ENCODE measurements around the gene NIN. TPM values are rescaled to one million over a fixed set of nuclear protein-coding genes. Genes with fewer than 3 reads are reported as not detected.

The NIN gene
- total RNA-seq, 1 donor from 2014 or later = 104 TPM

DNA sequence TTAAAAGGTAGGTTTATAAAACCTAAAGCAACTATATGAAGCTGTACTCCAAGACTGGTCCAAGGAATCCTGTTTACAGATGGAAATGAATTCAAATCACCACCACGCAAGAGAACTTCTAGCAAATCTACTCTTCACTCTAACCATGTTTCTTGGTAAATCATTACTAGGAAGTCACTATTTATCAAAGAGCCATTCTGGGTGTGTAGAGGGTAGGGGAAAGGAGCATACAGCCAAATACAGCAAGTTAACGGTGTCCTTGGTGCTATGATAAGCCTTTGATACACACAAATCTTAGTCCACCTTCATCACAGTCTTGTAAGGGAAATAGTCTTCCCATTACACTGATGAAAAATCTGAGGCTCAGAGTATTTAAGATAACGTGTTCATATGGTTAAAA is 16.8 kb downstream of the NIN start:
- no peak for DNase-seq
- H3K9me3 Mint-ChIP-seq (ENCODE audit: unreplicated experiment) = peaks cover 12% of the 10 kb centered on the region
- TF ChIP-seq, protein P1, sequence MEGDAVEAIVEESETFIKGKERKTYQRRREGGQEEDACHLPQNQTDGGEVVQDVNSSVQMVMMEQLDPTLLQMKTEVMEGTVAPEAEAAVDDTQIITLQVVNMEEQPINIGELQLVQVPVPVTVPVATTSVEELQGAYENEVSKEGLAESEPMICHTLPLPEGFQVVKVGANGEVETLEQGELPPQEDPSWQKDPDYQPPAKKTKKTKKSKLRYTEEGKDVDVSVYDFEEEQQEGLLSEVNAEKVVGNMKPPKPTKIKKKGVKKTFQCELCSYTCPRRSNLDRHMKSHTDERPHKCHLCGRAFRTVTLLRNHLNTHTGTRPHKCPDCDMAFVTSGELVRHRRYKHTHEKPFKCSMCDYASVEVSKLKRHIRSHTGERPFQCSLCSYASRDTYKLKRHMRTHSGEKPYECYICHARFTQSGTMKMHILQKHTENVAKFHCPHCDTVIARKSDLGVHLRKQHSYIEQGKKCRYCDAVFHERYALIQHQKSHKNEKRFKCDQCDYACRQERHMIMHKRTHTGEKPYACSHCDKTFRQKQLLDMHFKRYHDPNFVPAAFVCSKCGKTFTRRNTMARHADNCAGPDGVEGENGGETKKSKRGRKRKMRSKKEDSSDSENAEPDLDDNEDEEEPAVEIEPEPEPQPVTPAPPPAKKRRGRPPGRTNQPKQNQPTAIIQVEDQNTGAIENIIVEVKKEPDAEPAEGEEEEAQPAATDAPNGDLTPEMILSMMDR (IDR thresholded peaks at IDR 0.05; ENCODE audit: partially characterized antibody, unreplicated experiment) = no peak

DNA sequence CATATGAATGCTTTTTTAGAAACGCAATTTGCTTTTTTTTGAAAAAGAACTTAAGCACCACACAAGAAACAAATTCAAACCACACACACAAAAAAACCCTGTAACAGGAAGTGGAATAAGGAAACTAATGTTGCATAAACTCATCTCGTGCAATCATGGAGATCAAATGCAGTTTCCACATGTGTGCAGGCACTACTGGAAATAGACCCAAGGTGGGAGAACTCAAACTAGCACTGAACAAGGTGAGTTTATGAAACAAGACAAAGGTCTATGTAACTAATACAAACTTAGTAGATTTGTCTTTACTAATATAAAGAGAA is 17.5 kb downstream of the NIN start:
- Mint-ChIP-seq H3K27ac (ENCODE audit: unreplicated experiment) (peak overlapping the region; percentile 43), H3K4me1 (ENCODE audit: low read depth, unreplicated experiment) (peaks cover 15% of the 10 kb centered on the region), H3K4me3 (ENCODE audit: unreplicated experiment) (no peak overlapping the region), H3K9me3 (ENCODE audit: unreplicated experiment) (peaks cover 12% of the 10 kb centered on the region), H3K36me3 (ENCODE audit: unreplicated experiment) (peaks cover 14% of the 10 kb centered on the region), H3K27me3 (ENCODE audit: unreplicated experiment) (no peaks in the 10 kb centered on the region)
- DNase-seq = no peak
- TF ChIP-seq, protein P1 (IDR thresholded peaks at IDR 0.05; ENCODE audit: partially characterized antibody, unreplicated experiment) = no peak

More for the DNA sequence above, 16.8 kb downstream of the NIN start:
- Mint-ChIP-seq H3K27me3 (ENCODE audit: unreplicated experiment) (no peaks in the 10 kb centered on the region), H3K36me3 (ENCODE audit: unreplicated experiment) (peaks cover 14% of the 10 kb centered on the region), H3K4me1 (ENCODE audit: low read depth, unreplicated experiment) (peaks cover 18% of the 10 kb centered on the region), H3K4me3 (ENCODE audit: unreplicated experiment) (no peak overlapping the region), H3K27ac (ENCODE audit: unreplicated experiment) (peak overlapping the region; percentile 18)

DNA sequence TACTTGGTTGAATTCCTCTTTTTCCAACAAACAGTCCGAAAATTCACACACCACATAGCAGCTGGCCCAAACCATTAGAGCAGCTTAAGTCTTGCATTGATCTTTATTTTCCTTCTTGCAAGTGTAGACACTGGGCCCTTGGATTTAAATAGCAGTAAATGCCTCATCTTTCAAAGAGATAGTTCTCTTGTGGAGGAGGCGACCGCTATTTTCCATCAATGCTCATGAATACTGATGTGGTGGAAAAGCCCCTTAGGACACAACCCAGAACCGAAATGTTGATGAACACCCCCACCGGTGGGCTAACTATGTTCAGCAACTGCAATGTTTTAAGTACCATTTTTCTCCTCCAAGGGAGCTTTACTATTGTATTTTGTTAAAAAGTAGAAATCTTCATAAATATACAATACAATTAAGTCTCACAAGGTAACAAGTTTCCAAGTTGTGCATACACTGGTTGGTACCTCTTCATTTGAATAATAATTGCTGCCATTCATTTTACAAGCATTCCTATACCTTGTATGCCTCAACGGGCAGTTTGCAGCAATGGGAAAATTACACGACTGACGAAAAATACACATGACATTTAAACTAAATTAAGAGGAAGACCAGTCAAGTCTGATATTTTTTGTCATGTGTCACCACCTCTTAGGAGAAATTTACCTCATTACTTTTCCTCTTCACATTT is 18.0 kb downstream of the NIN start:
- DNase-seq = no peak
- peak overlapping the region; percentile 43 for H3K27ac Mint-ChIP-seq (ENCODE audit: unreplicated experiment)
- no peaks in the 10 kb centered on the region for H3K27me3 Mint-ChIP-seq (ENCODE audit: unreplicated experiment)
- TF ChIP-seq, protein P1 (IDR thresholded peaks at IDR 0.05; ENCODE audit: partially characterized antibody, unreplicated experiment) = no peak
- H3K4me3 Mint-ChIP-seq (ENCODE audit: unreplicated experiment) = peak overlapping the region; percentile 20
- peaks cover 12% of the 10 kb centered on the region for H3K9me3 Mint-ChIP-seq (ENCODE audit: unreplicated experiment)
- peaks cover 14% of the 10 kb centered on the region for H3K36me3 Mint-ChIP-seq (ENCODE audit: unreplicated experiment)
- H3K4me1 Mint-ChIP-seq (ENCODE audit: low read depth, unreplicated experiment) = peaks cover 17% of the 10 kb centered on the region

DNA sequence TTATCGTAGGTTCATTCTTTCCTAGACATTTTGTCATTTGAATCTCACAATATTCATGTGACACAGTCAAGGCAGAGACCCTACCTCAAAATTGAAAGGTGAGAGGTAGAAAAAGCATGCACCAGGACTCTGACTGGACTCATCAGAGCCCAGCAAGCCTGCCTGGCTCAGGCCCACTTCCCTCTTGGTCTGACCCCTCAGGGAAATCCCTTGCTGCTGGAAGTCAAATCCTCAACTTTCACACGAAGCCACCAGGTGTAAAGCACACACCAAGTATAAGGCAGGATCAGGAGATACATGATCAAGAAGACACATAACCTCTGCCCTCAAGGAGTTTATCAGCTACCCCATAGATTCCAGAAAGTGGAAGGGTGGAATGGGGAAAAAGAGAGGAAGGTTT is 18.8 kb downstream of the NIN start:
- Mint-ChIP-seq H3K36me3 (ENCODE audit: unreplicated experiment) (peaks cover 14% of the 10 kb centered on the region), H3K27ac (ENCODE audit: unreplicated experiment) (no peak overlapping the region), H3K27me3 (ENCODE audit: unreplicated experiment) (no peaks in the 10 kb centered on the region), H3K9me3 (ENCODE audit: unreplicated experiment) (peaks cover 14% of the 10 kb centered on the region), H3K4me1 (ENCODE audit: low read depth, unreplicated experiment) (peaks cover 23% of the 10 kb centered on the region), H3K4me3 (ENCODE audit: unreplicated experiment) (peak overlapping the region; percentile 20)
- TF ChIP-seq, protein P1 (IDR thresholded peaks at IDR 0.05; ENCODE audit: partially characterized antibody, unreplicated experiment) = no peak
- no peak for DNase-seq

DNA sequence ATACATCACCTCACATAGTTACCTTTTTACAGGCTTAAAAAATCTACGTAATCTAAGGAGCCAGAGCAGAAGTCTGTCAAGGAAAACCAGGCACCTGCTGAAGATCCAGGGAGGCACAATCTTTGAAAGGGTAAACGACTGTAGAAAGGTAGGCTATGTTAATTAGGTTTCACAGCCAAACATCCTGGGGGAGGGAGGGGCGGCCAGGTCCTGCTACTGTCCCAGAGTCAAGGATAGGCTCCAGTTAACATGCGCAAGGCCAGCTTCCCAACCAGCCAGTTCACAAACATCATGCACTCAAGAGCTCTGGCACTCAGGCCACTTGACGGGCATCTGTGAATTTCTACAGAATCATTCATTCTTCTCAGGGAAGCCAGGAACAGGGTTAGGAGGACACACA is 22.9 kb downstream of the NIN start:
- Mint-ChIP-seq H3K27ac (ENCODE audit: unreplicated experiment) (no peak overlapping the region), H3K4me3 (ENCODE audit: unreplicated experiment) (no peak overlapping the region), H3K9me3 (ENCODE audit: unreplicated experiment) (peaks cover 3% of the 10 kb centered on the region), H3K4me1 (ENCODE audit: low read depth, unreplicated experiment) (peaks cover 31% of the 10 kb centered on the region), H3K27me3 (ENCODE audit: unreplicated experiment) (no peaks in the 10 kb centered on the region), H3K36me3 (ENCODE audit: unreplicated experiment) (no peaks in the 10 kb centered on the region)
- no peak for DNase-seq
- TF ChIP-seq, protein P1 (IDR thresholded peaks at IDR 0.05; ENCODE audit: partially characterized antibody, unreplicated experiment) = no peak
